Measurements from ENCODE around the gene SERPINE1. TPM values are rescaled to one million over a fixed set of nuclear protein-coding genes. Genes with fewer than 3 reads are reported as not detected.

The SERPINE1 gene
- total and polyA plus RNA-seq, 2 experiments from 2014 or later = 0.97 to 1.2 TPM

DNA sequence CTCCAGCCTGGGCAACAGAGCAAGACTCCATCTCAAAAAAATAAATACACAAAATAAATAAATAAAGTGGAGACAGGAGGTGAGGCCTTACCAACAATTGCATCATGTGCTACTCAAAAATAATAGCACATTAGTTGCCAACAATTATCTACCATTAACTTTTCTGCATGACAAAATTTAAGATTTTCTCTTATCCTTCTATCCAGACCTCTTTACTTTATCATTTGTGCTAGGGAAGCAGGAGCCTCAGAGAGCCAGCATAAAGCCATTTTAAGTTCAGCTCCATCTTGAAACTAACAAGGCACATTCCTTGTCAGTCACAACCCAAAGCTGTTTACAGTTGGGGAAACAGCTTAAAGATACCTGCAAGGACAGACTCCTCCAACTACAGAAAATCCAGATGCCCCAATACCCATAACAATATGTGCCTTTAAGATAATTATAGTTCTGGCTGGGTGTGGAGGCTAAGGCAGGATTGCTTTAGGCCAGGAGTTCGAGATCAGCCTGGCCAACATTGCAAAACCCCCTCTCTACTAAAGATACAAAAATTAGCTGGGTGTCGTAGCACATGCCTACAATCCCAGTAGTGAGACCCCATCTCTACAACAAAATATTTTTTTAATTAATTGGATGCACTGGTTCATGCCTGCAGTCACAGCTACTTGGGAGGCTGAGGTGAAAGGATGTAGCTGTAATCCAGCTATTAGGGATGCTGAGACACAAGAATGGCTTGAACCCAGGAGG lies 25.2 kb downstream of the SERPINE1 start:
- peaks cover 7% of the 10 kb centered on the region for H3K36me3 Mint-ChIP-seq (ENCODE audit: low read depth)
- peaks cover 11% of the 10 kb centered on the region; the same call in 2 of the 3 replicates for H3K9me3 Mint-ChIP-seq
- peaks cover 19% of the 10 kb centered on the region for H3K4me1 Mint-ChIP-seq
- peaks cover 4% of the 10 kb centered on the region; the same call in 1 of the 2 replicates for H3K9me2 ChIP-seq (ENCODE audit: insufficient read depth)
- peaks cover 23% of the 10 kb centered on the region for H3K4me1 ChIP-seq (ENCODE audit: insufficient read depth)
- DNase-seq (ENCODE audit: low spot score) = no peak
- no peaks in the 10 kb centered on the region; the same call in 1 of the 2 replicates for H3K36me3 ChIP-seq (ENCODE audit: insufficient read depth)
- no peak overlapping the region for H3K4me2 ChIP-seq
- H3K27ac Mint-ChIP-seq = no peak overlapping the region
- peaks cover 33% of the 10 kb centered on the region for H3K27me3 Mint-ChIP-seq (ENCODE audit: insufficient read depth, low read depth, poor library complexity)
- TF ChIP-seq, protein P1, sequence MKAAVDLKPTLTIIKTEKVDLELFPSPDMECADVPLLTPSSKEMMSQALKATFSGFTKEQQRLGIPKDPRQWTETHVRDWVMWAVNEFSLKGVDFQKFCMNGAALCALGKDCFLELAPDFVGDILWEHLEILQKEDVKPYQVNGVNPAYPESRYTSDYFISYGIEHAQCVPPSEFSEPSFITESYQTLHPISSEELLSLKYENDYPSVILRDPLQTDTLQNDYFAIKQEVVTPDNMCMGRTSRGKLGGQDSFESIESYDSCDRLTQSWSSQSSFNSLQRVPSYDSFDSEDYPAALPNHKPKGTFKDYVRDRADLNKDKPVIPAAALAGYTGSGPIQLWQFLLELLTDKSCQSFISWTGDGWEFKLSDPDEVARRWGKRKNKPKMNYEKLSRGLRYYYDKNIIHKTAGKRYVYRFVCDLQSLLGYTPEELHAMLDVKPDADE (IDR thresholded peaks at IDR 0.05) = no peak
- TF ChIP-seq JUNB (IDR thresholded peaks at IDR 0.05; ENCODE audit: unreplicated experiment) (no peak), ZNF114 (CRISPR knock-in tag; IDR thresholded peaks at IDR 0.05) (no peak), ZNF331 (CRISPR knock-in tag; IDR thresholded peaks at IDR 0.05; ENCODE audit: low read depth) (no peak), EZH2phosphoT487 (IDR thresholded peaks at IDR 0.05; ENCODE audit: unreplicated experiment) (no peak), POLR2AphosphoS5 (IDR thresholded peaks at IDR 0.05; ENCODE audit: low read depth) (no peak), CREB1 (CRISPR knock-in tag; IDR thresholded peaks at IDR 0.05; ENCODE audit: low read depth) (no peak)
- TF ChIP-seq, protein P2, sequence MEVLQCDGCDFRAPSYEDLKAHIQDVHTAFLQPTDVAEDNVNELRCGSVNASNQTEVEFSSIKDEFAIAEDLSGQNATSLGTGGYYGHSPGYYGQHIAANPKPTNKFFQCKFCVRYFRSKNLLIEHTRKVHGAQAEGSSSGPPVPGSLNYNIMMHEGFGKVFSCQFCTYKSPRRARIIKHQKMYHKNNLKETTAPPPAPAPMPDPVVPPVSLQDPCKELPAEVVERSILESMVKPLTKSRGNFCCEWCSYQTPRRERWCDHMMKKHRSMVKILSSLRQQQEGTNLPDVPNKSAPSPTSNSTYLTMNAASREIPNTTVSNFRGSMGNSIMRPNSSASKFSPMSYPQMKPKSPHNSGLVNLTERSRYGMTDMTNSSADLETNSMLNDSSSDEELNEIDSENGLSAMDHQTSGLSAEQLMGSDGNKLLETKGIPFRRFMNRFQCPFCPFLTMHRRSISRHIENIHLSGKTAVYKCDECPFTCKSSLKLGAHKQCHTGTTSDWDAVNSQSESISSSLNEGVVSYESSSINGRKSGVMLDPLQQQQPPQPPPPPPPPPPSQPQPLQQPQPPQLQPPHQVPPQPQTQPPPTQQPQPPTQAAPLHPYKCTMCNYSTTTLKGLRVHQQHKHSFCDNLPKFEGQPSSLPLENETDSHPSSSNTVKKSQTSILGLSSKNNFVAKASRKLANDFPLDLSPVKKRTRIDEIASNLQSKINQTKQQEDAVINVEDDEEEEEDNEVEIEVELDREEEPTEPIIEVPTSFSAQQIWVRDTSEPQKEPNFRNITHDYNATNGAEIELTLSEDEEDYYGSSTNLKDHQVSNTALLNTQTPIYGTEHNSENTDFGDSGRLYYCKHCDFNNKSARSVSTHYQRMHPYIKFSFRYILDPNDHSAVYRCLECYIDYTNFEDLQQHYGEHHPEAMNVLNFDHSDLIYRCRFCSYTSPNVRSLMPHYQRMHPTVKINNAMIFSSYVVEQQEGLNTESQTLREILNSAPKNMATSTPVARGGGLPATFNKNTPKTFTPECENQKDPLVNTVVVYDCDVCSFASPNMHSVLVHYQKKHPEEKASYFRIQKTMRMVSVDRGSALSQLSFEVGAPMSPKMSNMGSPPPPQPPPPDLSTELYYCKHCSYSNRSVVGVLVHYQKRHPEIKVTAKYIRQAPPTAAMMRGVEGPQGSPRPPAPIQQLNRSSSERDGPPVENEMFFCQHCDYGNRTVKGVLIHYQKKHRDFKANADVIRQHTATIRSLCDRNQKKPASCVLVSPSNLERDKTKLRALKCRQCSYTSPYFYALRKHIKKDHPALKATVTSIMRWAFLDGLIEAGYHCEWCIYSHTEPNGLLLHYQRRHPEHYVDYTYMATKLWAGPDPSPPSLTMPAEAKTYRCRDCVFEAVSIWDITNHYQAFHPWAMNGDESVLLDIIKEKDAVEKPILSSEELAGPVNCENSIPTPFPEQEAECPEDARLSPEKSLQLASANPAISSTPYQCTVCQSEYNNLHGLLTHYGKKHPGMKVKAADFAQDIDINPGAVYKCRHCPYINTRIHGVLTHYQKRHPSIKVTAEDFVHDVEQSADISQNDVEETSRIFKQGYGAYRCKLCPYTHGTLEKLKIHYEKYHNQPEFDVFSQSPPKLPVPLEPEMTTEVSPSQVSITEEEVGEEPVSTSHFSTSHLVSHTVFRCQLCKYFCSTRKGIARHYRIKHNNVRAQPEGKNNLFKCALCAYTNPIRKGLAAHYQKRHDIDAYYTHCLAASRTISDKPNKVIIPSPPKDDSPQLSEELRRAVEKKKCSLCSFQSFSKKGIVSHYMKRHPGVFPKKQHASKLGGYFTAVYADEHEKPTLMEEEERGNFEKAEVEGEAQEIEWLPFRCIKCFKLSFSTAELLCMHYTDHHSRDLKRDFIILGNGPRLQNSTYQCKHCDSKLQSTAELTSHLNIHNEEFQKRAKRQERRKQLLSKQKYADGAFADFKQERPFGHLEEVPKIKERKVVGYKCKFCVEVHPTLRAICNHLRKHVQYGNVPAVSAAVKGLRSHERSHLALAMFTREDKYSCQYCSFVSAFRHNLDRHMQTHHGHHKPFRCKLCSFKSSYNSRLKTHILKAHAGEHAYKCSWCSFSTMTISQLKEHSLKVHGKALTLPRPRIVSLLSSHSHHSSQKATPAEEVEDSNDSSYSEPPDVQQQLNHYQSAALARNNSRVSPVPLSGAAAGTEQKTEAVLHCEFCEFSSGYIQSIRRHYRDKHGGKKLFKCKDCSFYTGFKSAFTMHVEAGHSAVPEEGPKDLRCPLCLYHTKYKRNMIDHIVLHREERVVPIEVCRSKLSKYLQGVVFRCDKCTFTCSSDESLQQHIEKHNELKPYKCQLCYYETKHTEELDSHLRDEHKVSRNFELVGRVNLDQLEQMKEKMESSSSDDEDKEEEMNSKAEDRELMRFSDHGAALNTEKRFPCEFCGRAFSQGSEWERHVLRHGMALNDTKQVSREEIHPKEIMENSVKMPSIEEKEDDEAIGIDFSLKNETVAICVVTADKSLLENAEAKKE (CRISPR knock-in tag; IDR thresholded peaks at IDR 0.05) = no peak
- no peak for ATAC-seq
- no peak overlapping the region for H3K4me3 Mint-ChIP-seq
- peaks cover 12% of the 10 kb centered on the region; the same call in 1 of the 2 replicates for H3K27me3 ChIP-seq (ENCODE audit: insufficient read depth)
- no peak overlapping the region for H2AFZ ChIP-seq
- H3K4me3 ChIP-seq = no peak overlapping the region
- peaks cover 16% of the 10 kb centered on the region for H3F3A ChIP-seq (replicated peaks; ENCODE audit: low read depth)
- peaks cover 14% of the 10 kb centered on the region for H3K79me2 ChIP-seq (replicated peaks; ENCODE audit: insufficient read depth)
- no peaks in the 10 kb centered on the region for H4K20me1 ChIP-seq (replicated peaks; ENCODE audit: insufficient read depth)
- H3K27ac ChIP-seq (ENCODE audit: low read depth) = no peak overlapping the region

All from GM23338 (cell line).